ENCODE measurements around the gene MACF1. TPM values are rescaled to one million over a fixed set of nuclear protein-coding genes. Genes with fewer than 3 reads are reported as not detected.

MACF1 gene
- total RNA-seq, 1 experiment from 2014 or later, result 6.2 TPM

GRCh38 chr1:39378377-39378776, 173.9 kb downstream of the MACF1 start:
- no peaks in the 10 kb centered on the region for H4K20me1 ChIP-seq (ENCODE audit: insufficient read depth, low read depth, low read length)
- H3K9me3 ChIP-seq (ENCODE audit: low read length), result no peaks in the 10 kb centered on the region
- peak; percentile 67 for DNase-seq
- no peaks in the 10 kb centered on the region for H3K36me3 ChIP-seq (ENCODE audit: insufficient read depth, low read length)
- H3K9me2 ChIP-seq (replicated peaks; ENCODE audit: insufficient read depth, low read length), result no peaks in the 10 kb centered on the region
- H3K4me1 ChIP-seq (ENCODE audit: low read length), result no peaks in the 10 kb centered on the region
- no peaks in the 10 kb centered on the region for H3K27me3 ChIP-seq (ENCODE audit: low read length)
- no peak overlapping the region for H3K4me3 ChIP-seq (ENCODE audit: low read length)
- no peak overlapping the region for H3K27ac ChIP-seq (ENCODE audit: low read length)
- H3K4me2 ChIP-seq (ENCODE audit: low read depth, low read length, poor library complexity, severe bottlenecking), result no peak overlapping the region
- no peak overlapping the region for H2AFZ ChIP-seq (ENCODE audit: low read length)
- H3K9ac ChIP-seq (ENCODE audit: low read length), result no peak overlapping the region
- H3K79me2 ChIP-seq (ENCODE audit: low read length), result no peaks in the 10 kb centered on the region

GRCh38 chr1:39379187-39379586, 174.7 kb downstream of the MACF1 start:
- H2AFZ ChIP-seq (ENCODE audit: low read length), result no peak overlapping the region
- no peaks in the 10 kb centered on the region for H3K9me2 ChIP-seq (replicated peaks; ENCODE audit: insufficient read depth, low read length)
- no peaks in the 10 kb centered on the region for H3K27me3 ChIP-seq (ENCODE audit: low read length)
- no peaks in the 10 kb centered on the region for H3K36me3 ChIP-seq (ENCODE audit: insufficient read depth, low read length)
- H4K20me1 ChIP-seq (ENCODE audit: insufficient read depth, low read depth, low read length), result no peaks in the 10 kb centered on the region
- no peak overlapping the region for H3K9ac ChIP-seq (ENCODE audit: low read length)
- no peaks in the 10 kb centered on the region for H3K9me3 ChIP-seq (ENCODE audit: low read length)
- H3K4me2 ChIP-seq (ENCODE audit: low read depth, low read length, poor library complexity, severe bottlenecking), result no peak overlapping the region
- no peak overlapping the region for H3K4me3 ChIP-seq (ENCODE audit: low read length)
- no peaks in the 10 kb centered on the region for H3K79me2 ChIP-seq (ENCODE audit: low read length)
- no peak for DNase-seq
- no peak overlapping the region for H3K27ac ChIP-seq (ENCODE audit: low read length)
- H3K4me1 ChIP-seq (ENCODE audit: low read length), result no peaks in the 10 kb centered on the region

- no peaks in the 10 kb centered on the region for H3K9me3 ChIP-seq (ENCODE audit: low read length)
- H3K79me2 ChIP-seq (ENCODE audit: low read length), result no peaks in the 10 kb centered on the region
- H3K9me2 ChIP-seq (replicated peaks; ENCODE audit: insufficient read depth, low read length), result no peaks in the 10 kb centered on the region
- no peak overlapping the region for H3K9ac ChIP-seq (ENCODE audit: low read length)
- H3K4me2 ChIP-seq (ENCODE audit: low read depth, low read length, poor library complexity, severe bottlenecking), result no peak overlapping the region
- DNase-seq, result no peak
- no peaks in the 10 kb centered on the region for H3K36me3 ChIP-seq (ENCODE audit: insufficient read depth, low read length)
- no peak overlapping the region for H3K27ac ChIP-seq (ENCODE audit: low read length)
- no peaks in the 10 kb centered on the region for H3K4me1 ChIP-seq (ENCODE audit: low read length)
- H3K27me3 ChIP-seq (ENCODE audit: low read length), result no peaks in the 10 kb centered on the region
- H4K20me1 ChIP-seq (ENCODE audit: insufficient read depth, low read depth, low read length), result no peaks in the 10 kb centered on the region
- no peak overlapping the region for H2AFZ ChIP-seq (ENCODE audit: low read length)
- no peak overlapping the region for H3K4me3 ChIP-seq (ENCODE audit: low read length)
Observed at GRCh38 chr1:39380036-39380435, 175.5 kb downstream of the MACF1 start.

- Histone ChIP-seq H2AFZ (ENCODE audit: low read length) (no peak overlapping the region), H3K4me2 (ENCODE audit: low read depth, low read length, poor library complexity, severe bottlenecking) (no peak overlapping the region), H3K9me2 (replicated peaks; ENCODE audit: insufficient read depth, low read length) (no peaks in the 10 kb centered on the region), H3K27ac (ENCODE audit: low read length) (no peak overlapping the region), H3K9ac (ENCODE audit: low read length) (no peak overlapping the region), H4K20me1 (ENCODE audit: insufficient read depth, low read depth, low read length) (no peaks in the 10 kb centered on the region), H3K36me3 (ENCODE audit: insufficient read depth, low read length) (no peaks in the 10 kb centered on the region), H3K9me3 (ENCODE audit: low read length) (no peaks in the 10 kb centered on the region), H3K4me1 (ENCODE audit: low read length) (no peaks in the 10 kb centered on the region), H3K4me3 (ENCODE audit: low read length) (no peak overlapping the region), H3K27me3 (ENCODE audit: low read length) (no peaks in the 10 kb centered on the region), H3K79me2 (ENCODE audit: low read length) (no peaks in the 10 kb centered on the region)
- DNase-seq, result no peak
Observed at GRCh38 chr1:39381839-39382238, 177.3 kb downstream of the MACF1 start.

- Histone ChIP-seq H3K4me1 (ENCODE audit: low read length) (no peaks in the 10 kb centered on the region), H3K36me3 (ENCODE audit: insufficient read depth, low read length) (no peaks in the 10 kb centered on the region), H3K27me3 (ENCODE audit: low read length) (no peaks in the 10 kb centered on the region), H3K9me2 (replicated peaks; ENCODE audit: insufficient read depth, low read length) (no peaks in the 10 kb centered on the region), H3K27ac (ENCODE audit: low read length) (no peak overlapping the region), H2AFZ (ENCODE audit: low read length) (no peak overlapping the region), H3K4me3 (ENCODE audit: low read length) (no peak overlapping the region), H4K20me1 (ENCODE audit: insufficient read depth, low read depth, low read length) (no peaks in the 10 kb centered on the region), H3K9me3 (ENCODE audit: low read length) (no peaks in the 10 kb centered on the region), H3K79me2 (ENCODE audit: low read length) (no peaks in the 10 kb centered on the region), H3K9ac (ENCODE audit: low read length) (no peak overlapping the region), H3K4me2 (ENCODE audit: low read depth, low read length, poor library complexity, severe bottlenecking) (no peak overlapping the region)
- DNase-seq, result no peak
Observed at GRCh38 chr1:39384305-39384704, 179.8 kb downstream of the MACF1 start.

GRCh38 chr1:39385067-39385988, 180.8 kb downstream of the MACF1 start:
- H2AFZ ChIP-seq (ENCODE audit: low read length), result no peak overlapping the region
- H3K9me2 ChIP-seq (replicated peaks; ENCODE audit: insufficient read depth, low read length), result no peaks in the 10 kb centered on the region
- H3K79me2 ChIP-seq (ENCODE audit: low read length), result no peaks in the 10 kb centered on the region
- DNase-seq, result no peak
- H3K4me1 ChIP-seq (ENCODE audit: low read length), result no peaks in the 10 kb centered on the region
- no peak overlapping the region for H3K27ac ChIP-seq (ENCODE audit: low read length)
- no peak overlapping the region for H3K4me2 ChIP-seq (ENCODE audit: low read depth, low read length, poor library complexity, severe bottlenecking)
- no peaks in the 10 kb centered on the region for H4K20me1 ChIP-seq (ENCODE audit: insufficient read depth, low read depth, low read length)
- H3K36me3 ChIP-seq (ENCODE audit: insufficient read depth, low read length), result no peaks in the 10 kb centered on the region
- H3K4me3 ChIP-seq (ENCODE audit: low read length), result no peak overlapping the region
- no peaks in the 10 kb centered on the region for H3K9me3 ChIP-seq (ENCODE audit: low read length)
- no peak overlapping the region for H3K9ac ChIP-seq (ENCODE audit: low read length)
- H3K27me3 ChIP-seq (ENCODE audit: low read length), result no peaks in the 10 kb centered on the region

GRCh38 chr1:39386997-39387396, 182.5 kb downstream of the MACF1 start:
- Histone ChIP-seq H3K4me3 (ENCODE audit: low read length) (no peak overlapping the region), H3K9ac (ENCODE audit: low read length) (no peak overlapping the region), H3K27me3 (ENCODE audit: low read length) (0 out of 2 replicates have a peak, but pooled peaks cover 4% of the 10 kb centered on the region), H2AFZ (ENCODE audit: low read length) (no peak overlapping the region), H3K36me3 (ENCODE audit: insufficient read depth, low read length) (no peaks in the 10 kb centered on the region), H3K4me2 (ENCODE audit: low read depth, low read length, poor library complexity, severe bottlenecking) (no peak overlapping the region), H3K27ac (ENCODE audit: low read length) (no peak overlapping the region), H3K9me2 (replicated peaks; ENCODE audit: insufficient read depth, low read length) (no peaks in the 10 kb centered on the region), H4K20me1 (ENCODE audit: insufficient read depth, low read depth, low read length) (no peaks in the 10 kb centered on the region), H3K4me1 (ENCODE audit: low read length) (no peaks in the 10 kb centered on the region), H3K79me2 (ENCODE audit: low read length) (no peaks in the 10 kb centered on the region), H3K9me3 (ENCODE audit: low read length) (no peaks in the 10 kb centered on the region)
- no peak for DNase-seq

- no peak for DNase-seq
- H4K20me1 ChIP-seq (ENCODE audit: insufficient read depth, low read depth, low read length), result no peaks in the 10 kb centered on the region
- H3K9me2 ChIP-seq (replicated peaks; ENCODE audit: insufficient read depth, low read length), result no peaks in the 10 kb centered on the region
- no peaks in the 10 kb centered on the region for H3K79me2 ChIP-seq (ENCODE audit: low read length)
- no peaks in the 10 kb centered on the region for H3K4me1 ChIP-seq (ENCODE audit: low read length)
- H3K36me3 ChIP-seq (ENCODE audit: insufficient read depth, low read length), result no peaks in the 10 kb centered on the region
- no peak overlapping the region for H3K27ac ChIP-seq (ENCODE audit: low read length)
- no peak overlapping the region for H2AFZ ChIP-seq (ENCODE audit: low read length)
- H3K4me3 ChIP-seq (ENCODE audit: low read length), result no peak overlapping the region
- no peak overlapping the region for H3K4me2 ChIP-seq (ENCODE audit: low read depth, low read length, poor library complexity, severe bottlenecking)
- 0 out of 2 replicates have a peak, but pooled peaks cover 4% of the 10 kb centered on the region for H3K27me3 ChIP-seq (ENCODE audit: low read length)
- H3K9me3 ChIP-seq (ENCODE audit: low read length), result no peaks in the 10 kb centered on the region
- H3K9ac ChIP-seq (ENCODE audit: low read length), result no peak overlapping the region
Observed at GRCh38 chr1:39387452-39387851, 183.0 kb downstream of the MACF1 start.

Measured in Karpas-422 (cell line).